Thyroid gland (tissue), 4 donors: Measurements from ENCODE around the gene LRRFIP1. TPM values are rescaled to one million over a fixed set of nuclear protein-coding genes. Genes with fewer than 3 reads are reported as not detected.

Experiments
- DNase-seq, 2 donors: peaks; one replicate each; pipeline ENCODE4 v3.0.0-alpha.2; 2019
- H3K27ac ChIP-seq, 3 donors: fragments of 200-600 bp; sonication (generic); 1 replicate in 2 of 3; 2 replicates in 1 of 3; pipeline ENCODE4 v1.5.1; 2016 to 2019; ENCODE audit warnings: mild to moderate bottlenecking in 1 of 3, moderate library complexity in 1 of 3
- H3K27me3 ChIP-seq: fragments of 200-600 bp; sonication (generic); one replicate; pipeline ENCODE4 v1.5.1; 2019
- H3K36me3 ChIP-seq, 2 donors: fragments of 200-600 bp; sonication (generic); one replicate each; pipeline ENCODE4 v1.5.1; 2016 to 2019
- H3K4me1 ChIP-seq, 2 donors: fragments of 200-600 bp; sonication (generic); one replicate each; pipeline ENCODE4 v1.5.1; 2017 to 2019
- H3K4me3 ChIP-seq, 3 donors: fragments of 200-600 bp; sonication (generic); replicated peaks in 1 of 3; 1 replicate in 2 of 3; 2 replicates in 1 of 3; pipeline ENCODE4 v1.5.1; 2016; ENCODE audit warnings: mild to moderate bottlenecking in 1 of 3
- H3K9me3 ChIP-seq: fragments of 200-600 bp; sonication (generic); one replicate; pipeline ENCODE4 v1.5.1; 2017
- CTCF ChIP-seq, 6 experiments: fragments of 200-600 bp in 3 of 6; fragments of 450-650 bp in 3 of 6; sonication (generic) in 3 of 6; IDR thresholded peaks; one replicate each; pipeline ENCODE4 v1.5.1; 2016 to 2019; ENCODE audit warnings: antibody characterized with exemption in 6 of 6, mild to moderate bottlenecking in 2 of 6, inconsistent platforms in 1 of 6, moderate library complexity in 1 of 6
- POLR2A ChIP-seq, 2 donors: fragments of 450-650 bp; IDR thresholded peaks; one replicate each; pipeline ENCODE4 v1.6.1; 2017; ENCODE audit warnings: antibody characterized with exemption in 2 of 2, mild to moderate bottlenecking in 2 of 2, moderate library complexity in 1 of 2
- WGBS, 2 donors: methylation state at CpG; one replicate each; pipeline ENCODE4 v1.1.5; 2017; 5-methylcytosine and 5-hydroxymethylcytosine counted together
- intact Hi-C: fragments of 100-400 bp; cut with DNase I; formaldehyde crosslinking; loops from one replicate; pipeline ENCODE4 v1.15.1; 2023
- total RNA-seq, 4 donors: library from RNA; depleted of rRNA; stranded (reverse); fragments of >200 nt; gene quantifications; one replicate each; pipeline ENCODE4 v1.2.3, GENCODE V29; 2016

Gene LRRFIP1
- total RNA-seq, 4 donors from 2014 or later: 76.1 to 113 (median 96.6) TPM

DNA sequence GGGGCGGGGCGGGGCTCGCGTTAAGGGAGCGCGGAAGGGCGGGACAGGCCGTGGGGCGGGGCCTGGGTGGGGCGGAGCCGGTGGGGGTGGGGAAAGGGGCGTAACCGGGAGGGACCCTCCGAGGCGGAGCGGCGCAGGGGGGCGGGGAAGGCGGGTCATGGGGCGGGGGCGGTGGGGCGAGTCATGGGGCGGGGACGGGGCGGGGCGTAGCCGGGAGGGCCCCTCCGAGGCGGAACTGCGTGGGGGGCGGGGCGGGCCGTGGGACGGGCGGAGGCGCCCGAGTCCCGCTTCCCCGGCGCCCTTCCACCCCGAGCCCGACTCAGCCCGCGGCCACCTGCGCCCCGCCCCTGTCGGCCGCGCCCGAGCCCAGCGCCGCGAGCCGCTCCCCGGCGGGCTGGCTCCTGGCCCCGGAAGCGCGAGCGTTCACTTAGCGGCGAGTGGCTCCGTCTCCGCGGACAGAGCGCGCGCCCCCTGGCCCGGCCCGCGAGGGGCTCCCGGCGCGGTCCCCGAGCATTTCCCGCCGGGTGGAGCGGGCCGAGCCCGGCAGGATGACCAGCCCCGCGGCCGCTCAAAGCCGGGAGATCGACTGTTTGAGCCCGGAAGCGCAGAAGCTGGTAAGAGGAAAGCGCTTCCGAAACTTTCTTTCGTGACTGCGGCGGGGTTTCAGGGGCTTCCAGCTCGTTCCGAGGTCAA lies 64.7 kb downstream of the LRRFIP1 start:
- Histone ChIP-seq H3K27me3 (no peaks in the 10 kb centered on the region), H3K27ac (peak overlapping the region; percentile 87 to 97 (median 95)), H3K4me3 (peak overlapping the region; percentile 47 to 88 (median 87)), H3K9me3 (no peaks in the 10 kb centered on the region), H3K4me1 (peaks cover 55 to 81% of the 10 kb centered on the region in 2 donors), H3K36me3 (no peaks in the 10 kb centered on the region)
- intact Hi-C loops: loop anchor here (5.0 kb wide), 1 partner anchor 40 kb away; no protein-coding TSS in a partner anchor
- TF ChIP-seq POLR2A (IDR thresholded peaks at IDR 0.05) (peak; percentile 78 to 85), CTCF (IDR thresholded peaks at IDR 0.05) (no peak)
- DNase-seq: peak; percentile 95 to 96
- 0% methylated on average over 3 to 4 of the region's 94 CpGs for WGBS, 2 donors

- Histone ChIP-seq H3K9me3 (no peaks in the 10 kb centered on the region), H3K27me3 (no peaks in the 10 kb centered on the region), H3K4me3 (peak overlapping the region; percentile 47 to 88 (median 87)), H3K27ac (peak overlapping the region; percentile 87 to 97 (median 95)), H3K36me3 (no peaks in the 10 kb centered on the region), H3K4me1 (peaks cover 62 to 81% of the 10 kb centered on the region in 2 donors)
- intact Hi-C loops: loop anchor here (5.0 kb wide), 1 partner anchor 40 kb away; no protein-coding TSS in a partner anchor
- TF ChIP-seq POLR2A (IDR thresholded peaks at IDR 0.05) (no peak), CTCF (IDR thresholded peaks at IDR 0.05) (no peak)
- WGBS, 2 donors: 5% methylated on average over 19 to 24 of the region's 40 CpGs
- DNase-seq: peak; percentile 60 to 67
These were observed 65.4 kb downstream of the LRRFIP1 start for GRCh38 chr2:237692601-237693290.

GRCh38 chr2:237693291-237693994 lies 66.1 kb downstream of the LRRFIP1 start:
- TF ChIP-seq POLR2A (IDR thresholded peaks at IDR 0.05) (no peak), CTCF (IDR thresholded peaks at IDR 0.05) (no peak)
- 43 to 44% methylated on average over 6 of the region's 6 CpGs for WGBS, 2 donors
- intact Hi-C loops: loop anchor here (5.0 kb wide), 1 partner anchor 39 kb away; no protein-coding TSS in a partner anchor

DNA sequence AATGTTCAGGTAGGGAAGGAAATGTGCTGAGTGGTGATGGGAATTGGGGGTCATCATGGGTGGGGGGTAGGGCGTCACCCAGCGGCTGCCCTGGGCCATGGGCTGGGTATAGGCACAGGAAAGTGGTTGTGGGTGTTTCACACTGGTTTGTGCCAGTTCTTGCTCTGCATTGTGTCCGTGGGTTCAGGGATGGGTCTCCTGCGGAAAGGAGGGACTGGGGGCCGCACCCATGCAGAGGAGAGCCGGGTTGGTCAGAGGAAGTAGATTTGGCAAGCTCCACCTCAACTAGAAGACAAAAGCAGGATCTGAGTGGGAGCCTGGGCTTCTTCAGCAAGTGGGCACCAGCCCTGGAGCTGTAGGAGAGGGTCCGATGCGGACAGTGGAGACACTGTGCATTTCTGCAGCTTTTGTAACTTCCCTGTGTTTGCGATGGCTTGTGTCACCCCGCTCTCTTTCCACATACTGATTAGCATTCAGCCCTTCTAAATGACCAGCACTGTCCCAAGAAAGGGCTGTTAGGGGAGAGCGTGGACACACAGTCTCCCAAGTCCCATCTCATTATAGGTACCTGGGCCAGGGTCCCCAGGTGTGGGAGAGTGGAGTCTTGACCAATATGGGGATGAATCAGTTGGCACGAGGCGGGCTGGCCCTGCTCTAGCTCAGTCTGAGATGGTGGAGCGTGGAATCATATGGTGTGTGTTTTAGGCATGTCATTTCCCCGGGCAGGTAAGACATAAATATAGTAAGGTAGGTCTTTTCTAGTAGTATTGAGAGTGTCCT lies 67.2 kb downstream of the LRRFIP1 start:
- no peak overlapping the region for H3K4me3 ChIP-seq
- H3K36me3 ChIP-seq: no peaks in the 10 kb centered on the region
- 74 to 80% methylated on average over 15 of the region's 15 CpGs for WGBS, 2 donors
- H3K9me3 ChIP-seq: no peaks in the 10 kb centered on the region
- intact Hi-C loops: loop anchor here (5.0 kb wide), 1 partner anchor 38 kb away; no protein-coding TSS in a partner anchor
- TF ChIP-seq CTCF (IDR thresholded peaks at IDR 0.05): no peak
- no peak for TF ChIP-seq POLR2A (IDR thresholded peaks at IDR 0.05)
- H3K27me3 ChIP-seq: no peaks in the 10 kb centered on the region
- peaks cover 69 to 78% of the 10 kb centered on the region in 2 donors for H3K4me1 ChIP-seq
- no peak for DNase-seq
- H3K27ac ChIP-seq: peak overlapping the region; percentile 32 to 97 (median 95)

More at GRCh38 chr2:237693291-237693994, 66.1 kb downstream of the LRRFIP1 start:
- H3K36me3 ChIP-seq: no peaks in the 10 kb centered on the region
- peaks cover 69 to 81% of the 10 kb centered on the region in 2 donors for H3K4me1 ChIP-seq
- DNase-seq: no peak
- H3K4me3 ChIP-seq: peak overlapping the region in 2 of 3 donors; percentile 87 to 88
- H3K27me3 ChIP-seq: no peaks in the 10 kb centered on the region
- peak overlapping the region; percentile 87 to 97 (median 95) for H3K27ac ChIP-seq
- no peaks in the 10 kb centered on the region for H3K9me3 ChIP-seq
